ENCODE results near the gene ZFR. TPM values are rescaled to one million over a fixed set of nuclear protein-coding genes. Genes with fewer than 3 reads are reported as not detected.
"Not testable (repeated sequence)": the region's sequence is repeated elsewhere in the genome, so short reads cannot be mapped to it uniquely, and the experiment has no call there.

ZFR gene
- total RNA-seq, 4 donors from 2014 or later: 27.7 to 67.1 (median 54.8) TPM

- peaks cover 31 to 88% (median 49%) of the 10 kb centered on the region in 3 donors for H3K4me1 ChIP-seq
- 32 to 49% methylated on average over 3 of the region's 3 CpGs for WGBS, 2 donors
- TF ChIP-seq POLR2A (IDR thresholded peaks at IDR 0.05): no peak
- TF ChIP-seq, protein P1, sequence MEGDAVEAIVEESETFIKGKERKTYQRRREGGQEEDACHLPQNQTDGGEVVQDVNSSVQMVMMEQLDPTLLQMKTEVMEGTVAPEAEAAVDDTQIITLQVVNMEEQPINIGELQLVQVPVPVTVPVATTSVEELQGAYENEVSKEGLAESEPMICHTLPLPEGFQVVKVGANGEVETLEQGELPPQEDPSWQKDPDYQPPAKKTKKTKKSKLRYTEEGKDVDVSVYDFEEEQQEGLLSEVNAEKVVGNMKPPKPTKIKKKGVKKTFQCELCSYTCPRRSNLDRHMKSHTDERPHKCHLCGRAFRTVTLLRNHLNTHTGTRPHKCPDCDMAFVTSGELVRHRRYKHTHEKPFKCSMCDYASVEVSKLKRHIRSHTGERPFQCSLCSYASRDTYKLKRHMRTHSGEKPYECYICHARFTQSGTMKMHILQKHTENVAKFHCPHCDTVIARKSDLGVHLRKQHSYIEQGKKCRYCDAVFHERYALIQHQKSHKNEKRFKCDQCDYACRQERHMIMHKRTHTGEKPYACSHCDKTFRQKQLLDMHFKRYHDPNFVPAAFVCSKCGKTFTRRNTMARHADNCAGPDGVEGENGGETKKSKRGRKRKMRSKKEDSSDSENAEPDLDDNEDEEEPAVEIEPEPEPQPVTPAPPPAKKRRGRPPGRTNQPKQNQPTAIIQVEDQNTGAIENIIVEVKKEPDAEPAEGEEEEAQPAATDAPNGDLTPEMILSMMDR (IDR thresholded peaks at IDR 0.05): no peak
Measured at GRCh38 chr5:32439086-32439642, 5.4 kb downstream of the ZFR start.

GRCh38 chr5:32436553-32437242, 7.8 kb downstream of the ZFR start:
- Histone ChIP-seq H3K27ac (peak overlapping the region in 2 of 4 donors; percentile 10 to 81), H3K36me3 (peaks cover 0 to 6% (median 0%) of the 10 kb centered on the region in 3 donors), H3K27me3 (no peaks in the 10 kb centered on the region), H3K4me1 (peaks cover 18 to 68% (median 35%) of the 10 kb centered on the region in 3 donors), H3K9me3 (no peaks in the 10 kb centered on the region), H3K4me3 (no peak overlapping the region)
- TF ChIP-seq POLR2A (IDR thresholded peaks at IDR 0.05): no peak
- TF ChIP-seq, protein P1 (IDR thresholded peaks at IDR 0.05): no peak
- DNase-seq: no peak
- WGBS, 2 donors: 52 to 64% methylated on average over 4 of the region's 4 CpGs
- intact Hi-C loops (cut with DNase I): no loop called here

More at GRCh38 chr5:32439086-32439642, 5.4 kb downstream of the ZFR start:
- H3K27ac ChIP-seq: peak overlapping the region; percentile 36 to 81 (median 58)
- intact Hi-C loops (cut with DNase I): no loop called here
- no peaks in the 10 kb centered on the region for H3K36me3 ChIP-seq
- H3K27me3 ChIP-seq: no peaks in the 10 kb centered on the region
- no peak overlapping the region for H3K4me3 ChIP-seq
- H3K9me3 ChIP-seq: no peaks in the 10 kb centered on the region
- DNase-seq: no peak

- no peak for TF ChIP-seq POLR2A (IDR thresholded peaks at IDR 0.05)
- TF ChIP-seq, protein P1 (IDR thresholded peaks at IDR 0.05): no peak
- 80 to 87% methylated on average over 3 of the region's 3 CpGs for WGBS, 2 donors
- H3K27ac ChIP-seq: no peak overlapping the region
- peaks cover 13 to 55% (median 24%) of the 10 kb centered on the region in 3 donors for H3K4me1 ChIP-seq
- intact Hi-C loops (cut with DNase I): no loop called here
- no peaks in the 10 kb centered on the region for H3K9me3 ChIP-seq
- no peak for DNase-seq
- peaks cover 0 to 6% (median 0%) of the 10 kb centered on the region in 3 donors for H3K36me3 ChIP-seq
- H3K27me3 ChIP-seq: no peaks in the 10 kb centered on the region
- H3K4me3 ChIP-seq: no peak overlapping the region
Measured at GRCh38 chr5:32435383-32435782, 9.2 kb downstream of the ZFR start.

DNA sequence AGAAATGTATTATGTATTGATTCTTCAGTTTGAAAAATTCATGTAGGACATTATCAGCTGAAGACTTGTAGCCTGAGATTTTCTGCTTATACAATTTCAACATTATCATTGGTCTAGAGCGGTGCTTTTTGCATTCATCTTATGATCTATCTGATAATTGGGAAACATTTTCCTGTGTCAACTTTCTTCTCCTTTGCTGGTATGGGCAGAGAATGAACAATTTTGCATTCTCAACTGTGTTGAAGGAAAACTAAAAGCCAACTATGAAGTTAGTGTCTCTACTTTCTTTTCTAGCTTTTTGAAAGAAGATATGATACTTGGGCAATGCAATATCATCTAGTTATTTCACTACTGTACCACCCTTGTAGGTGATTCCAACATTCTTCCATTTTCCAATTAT, 10.3 kb downstream of the ZFR start:
- WGBS, 2 donors: 32 to 41% methylated on average over 1 of the region's 1 CpG
- H3K4me1 ChIP-seq: peaks cover 10 to 50% (median 16%) of the 10 kb centered on the region in 3 donors
- H3K27me3 ChIP-seq: no peaks in the 10 kb centered on the region
- H3K27ac ChIP-seq: no peak overlapping the region
- DNase-seq: no peak
- H3K9me3 ChIP-seq: no peaks in the 10 kb centered on the region
- H3K4me3 ChIP-seq: no peak overlapping the region
- TF ChIP-seq POLR2A (IDR thresholded peaks at IDR 0.05): no peak
- TF ChIP-seq, protein P1 (IDR thresholded peaks at IDR 0.05): no peak
- intact Hi-C loops (cut with DNase I): no loop called here
- peaks cover 0 to 11% (median 0%) of the 10 kb centered on the region in 3 donors for H3K36me3 ChIP-seq

DNA sequence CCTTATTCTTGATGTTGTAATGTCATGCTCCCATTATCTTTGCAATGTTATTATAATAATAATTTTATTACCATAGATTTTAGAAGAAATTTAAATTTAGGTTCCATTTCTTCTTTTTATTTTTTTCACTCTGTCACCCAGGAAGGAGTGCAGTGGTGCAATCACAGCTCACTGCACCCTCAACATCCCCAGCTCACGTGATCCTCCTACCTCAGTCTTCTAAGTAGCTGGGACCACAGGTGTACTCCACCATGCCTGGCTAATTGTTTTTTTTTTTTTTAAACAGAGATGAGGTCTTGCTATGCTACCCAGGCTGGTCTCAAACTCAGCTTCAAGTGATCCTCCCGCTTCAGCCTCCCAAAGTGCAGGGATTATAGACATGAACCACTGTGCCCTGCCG, 11.9 kb downstream of the ZFR start:
- no peaks in the 10 kb centered on the region for H3K27me3 ChIP-seq
- H3K9me3 ChIP-seq: no peaks in the 10 kb centered on the region
- H3K27ac ChIP-seq: no peak overlapping the region
- 90 to 93% methylated on average over 3 of the region's 3 CpGs for WGBS, 2 donors
- no peak overlapping the region for H3K4me3 ChIP-seq
- DNase-seq: no peak
- TF ChIP-seq POLR2A (IDR thresholded peaks at IDR 0.05): no peak
- TF ChIP-seq, protein P1 (IDR thresholded peaks at IDR 0.05): no peak
- intact Hi-C loops (cut with DNase I): no loop called here
- H3K36me3 ChIP-seq: peaks cover 0 to 27% (median 0%) of the 10 kb centered on the region in 3 donors
- peaks cover 4 to 34% (median 5%) of the 10 kb centered on the region in 3 donors for H3K4me1 ChIP-seq

DNA sequence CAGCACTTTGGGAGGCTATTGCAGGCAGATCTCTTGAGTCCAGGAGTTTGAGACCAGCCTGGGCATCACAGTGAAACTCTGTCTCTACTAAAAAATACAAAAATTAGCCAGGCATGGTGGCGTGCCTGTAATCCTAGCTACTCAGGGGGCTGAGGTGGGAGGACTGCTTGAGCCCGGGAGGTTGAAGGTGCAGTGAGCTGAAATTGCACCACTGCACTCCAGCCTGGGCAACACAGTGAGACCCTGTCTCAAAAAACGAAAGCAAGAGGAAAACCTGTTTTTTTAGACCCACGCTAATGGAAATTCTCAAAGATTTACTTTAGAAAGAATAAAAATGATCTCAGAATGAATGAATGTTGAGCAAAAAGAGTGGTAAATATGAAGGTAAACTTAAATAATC, 13.7 kb downstream of the ZFR start:
- WGBS, 2 donors: 86 to 89% methylated on average over 3 to 4 of the region's 4 CpGs
- H3K27ac ChIP-seq; H3K27me3 ChIP-seq; DNase-seq; H3K9me3 ChIP-seq; H3K4me3 ChIP-seq; intact Hi-C loops (cut with DNase I): not testable (repeated sequence)
- Histone ChIP-seq H3K36me3 (peaks cover 0 to 40% (median 8%) of the 10 kb centered on the region in 3 donors), H3K4me1 (peaks cover 0 to 18% (median 0%) of the 10 kb centered on the region in 3 donors)

All from esophagus squamous epithelium (tissue), 5 donors.